ENCODE measurements around the gene FBXO4. TPM values are rescaled to one million over a fixed set of nuclear protein-coding genes. Genes with fewer than 3 reads are reported as not detected.

The FBXO4 gene
- polyA plus RNA-seq, 1 donor (not counting 4 experiments of a cell fraction or from before 2014, with no cell fraction given) = 5.6 TPM

- Histone ChIP-seq H4K20me1 (ENCODE audit: control insufficient read depth, extremely low read depth, insufficient read depth, low read length) (no peaks in the 10 kb centered on the region), H3K9me3 (ENCODE audit: control insufficient read depth, low read depth, low read length) (no peaks in the 10 kb centered on the region), H3K9ac (ENCODE audit: control insufficient read depth, extremely low read depth, insufficient read depth, low read length) (no peak overlapping the region), H3K4me3 (ENCODE audit: control insufficient read depth in 2 of 3, extremely low read depth in 1 of 3, insufficient read depth in 2 of 3, low read depth in 1 of 3, low read length in 3 of 3) (no peak overlapping the region), H2AFZ (ENCODE audit: control insufficient read depth, low read length) (no peak overlapping the region), H3K4me2 (ENCODE audit: control insufficient read depth, extremely low read depth, insufficient read depth, low read depth, low read length) (no peak overlapping the region), H3K27ac (ENCODE audit: control insufficient read depth, insufficient read depth, low read length) (no peak overlapping the region), H3K4me1 (ENCODE audit: control insufficient read depth, extremely low read depth, insufficient read depth, low read length) (no peaks in the 10 kb centered on the region), H3K79me2 (ENCODE audit: control insufficient read depth, insufficient read depth, low read length) (no peaks in the 10 kb centered on the region), H3K9me1 (ENCODE audit: control insufficient read depth, extremely low read depth, insufficient read depth, low read length) (no peaks in the 10 kb centered on the region), H3K36me3 (ENCODE audit: control insufficient read depth in 2 of 2, extremely low read depth in 1 of 2, insufficient read depth in 2 of 2, low read length in 2 of 2) (no peaks in the 10 kb centered on the region), H3K27me3 (ENCODE audit: control insufficient read depth, extremely low read depth, insufficient read depth, low read length) (no peaks in the 10 kb centered on the region)
- FAIRE-seq (no peak), DNase-seq (ENCODE audit: low read depth, low spot score) (no peak)
- dilution Hi-C loops (cut with MboI; ENCODE audit: extremely low pct_ligation_motif_present, low sequenced_read_pairs) = no loop called here
- no peak for TF ChIP-seq EZH2 (IDR thresholded peaks at IDR 0.05; ENCODE audit: low read length)
- TF ChIP-seq CTCF (optimal IDR thresholded peaks at IDR 0.05 in 1 of 3, IDR thresholded peaks at IDR 0.05 in 1 of 3, conservative IDR thresholded peaks at IDR 0.05 in 1 of 3; ENCODE audit: extremely low read depth in 1 of 3, insufficient read depth in 2 of 3, low read length in 3 of 3) = no peak
Observed at GRCh38 chr5:41883243-41883642, 41.8 kb upstream of the FBXO4 start.

DNA sequence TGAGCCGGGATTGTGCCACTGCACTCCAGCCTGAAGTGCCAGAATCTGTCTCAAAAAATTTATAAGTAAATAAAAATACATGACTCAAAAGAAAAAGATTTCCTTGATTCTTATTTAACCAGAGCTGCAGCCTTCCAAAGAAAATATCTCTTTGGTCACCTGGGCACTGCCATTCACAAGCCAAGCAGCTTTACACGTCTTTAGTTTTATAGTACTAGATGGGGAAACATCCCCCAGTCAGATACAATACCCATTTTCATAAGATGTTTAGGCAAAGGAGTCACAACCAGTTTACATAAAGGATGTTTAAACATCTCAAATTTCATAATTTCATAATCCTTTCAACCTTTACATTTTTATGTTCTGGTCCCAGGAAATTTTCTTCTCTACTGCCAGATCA, 41.1 kb upstream of the FBXO4 start:
- Histone ChIP-seq H3K4me2 (ENCODE audit: control insufficient read depth, extremely low read depth, insufficient read depth, low read depth, low read length) (no peak overlapping the region), H3K79me2 (ENCODE audit: control insufficient read depth, insufficient read depth, low read length) (no peaks in the 10 kb centered on the region), H3K9ac (ENCODE audit: control insufficient read depth, extremely low read depth, insufficient read depth, low read length) (no peak overlapping the region), H3K27me3 (ENCODE audit: control insufficient read depth, extremely low read depth, insufficient read depth, low read length) (no peaks in the 10 kb centered on the region), H3K27ac (ENCODE audit: control insufficient read depth, insufficient read depth, low read length) (no peak overlapping the region), H3K36me3 (ENCODE audit: control insufficient read depth in 2 of 2, extremely low read depth in 1 of 2, insufficient read depth in 2 of 2, low read length in 2 of 2) (no peaks in the 10 kb centered on the region), H4K20me1 (ENCODE audit: control insufficient read depth, extremely low read depth, insufficient read depth, low read length) (no peaks in the 10 kb centered on the region), H2AFZ (ENCODE audit: control insufficient read depth, low read length) (no peak overlapping the region), H3K9me1 (ENCODE audit: control insufficient read depth, extremely low read depth, insufficient read depth, low read length) (no peaks in the 10 kb centered on the region), H3K9me3 (ENCODE audit: control insufficient read depth, low read depth, low read length) (no peaks in the 10 kb centered on the region), H3K4me3 (ENCODE audit: control insufficient read depth in 2 of 3, extremely low read depth in 1 of 3, insufficient read depth in 2 of 3, low read depth in 1 of 3, low read length in 3 of 3) (no peak overlapping the region), H3K4me1 (ENCODE audit: control insufficient read depth, extremely low read depth, insufficient read depth, low read length) (no peaks in the 10 kb centered on the region)
- TF ChIP-seq CTCF (optimal IDR thresholded peaks at IDR 0.05 in 1 of 3, IDR thresholded peaks at IDR 0.05 in 1 of 3, conservative IDR thresholded peaks at IDR 0.05 in 1 of 3; ENCODE audit: extremely low read depth in 1 of 3, insufficient read depth in 2 of 3, low read length in 3 of 3) = no peak
- no peak for TF ChIP-seq EZH2 (IDR thresholded peaks at IDR 0.05; ENCODE audit: low read length)
- no peak for DNase-seq (ENCODE audit: low read depth, low spot score)
- dilution Hi-C loops (cut with MboI; ENCODE audit: extremely low pct_ligation_motif_present, low sequenced_read_pairs) = no loop called here
- no peak for FAIRE-seq
